ENCODE measurements around the gene SLC44A1. TPM values are rescaled to one million over a fixed set of nuclear protein-coding genes. Genes with fewer than 3 reads are reported as not detected.
A peak's percentile ranks its signal among the peaks of the same experiment; 100 is the strongest.

Gene SLC44A1
- total RNA-seq, 4 donors from 2014 or later = 39.3 to 94.1 (median 58.3) TPM

DNA sequence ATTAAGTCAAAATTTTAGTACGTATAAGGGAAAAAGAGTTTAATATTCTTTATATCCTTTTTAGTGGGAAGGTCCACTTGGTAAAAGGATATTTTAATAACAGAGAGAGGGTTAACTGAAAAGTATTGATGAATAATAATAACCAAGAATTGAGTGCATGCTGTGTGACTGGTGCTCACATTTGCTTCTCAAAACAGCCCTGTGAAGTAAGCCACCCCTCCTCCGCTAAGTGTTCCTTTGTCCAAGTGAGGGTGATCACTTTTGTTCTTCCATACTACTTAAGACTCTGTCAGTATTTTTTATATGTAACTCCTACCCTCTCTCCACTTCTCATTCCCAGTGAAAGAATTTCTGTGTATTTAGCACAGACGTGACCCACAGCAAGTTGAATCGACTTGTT is 51.5 kb downstream of the SLC44A1 start:
- peak overlapping the region in 1 of 4 donors; percentile 6 for H3K27ac ChIP-seq

DNA sequence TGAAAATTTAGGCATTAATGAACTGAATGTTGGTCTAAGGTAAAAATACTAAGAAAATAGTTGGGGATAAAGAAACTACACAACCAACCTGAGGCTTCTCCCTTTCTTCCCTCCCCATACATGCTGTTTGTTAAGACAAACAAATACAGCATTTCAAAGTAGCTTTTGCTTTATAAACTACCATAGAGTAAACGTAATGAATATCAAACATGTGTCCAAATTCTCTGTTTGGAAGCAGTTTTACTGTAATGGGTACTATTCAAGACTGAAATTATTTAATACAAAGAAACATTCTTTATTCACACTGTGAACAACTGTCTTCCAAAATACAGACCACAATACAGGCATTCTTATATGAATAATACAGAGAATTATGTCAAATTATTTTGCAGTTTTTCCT is 52.0 kb downstream of the SLC44A1 start:
- in situ Hi-C loops (cut with MboI; ENCODE audit: low pct_ligation_motif_present in 1 of 4, low pct_unique_long_range_greater_than_20kb in 1 of 4, low sequenced_read_pairs in 3 of 4) = no loop called here
- Histone ChIP-seq H3K27ac (peak overlapping the region in 1 of 4 donors; percentile 6), H3K9me3 (no peaks in the 10 kb centered on the region), H3K4me1 (peaks cover 0 to 31% (median 13%) of the 10 kb centered on the region in 4 donors), H3K4me3 (no peak overlapping the region), H3K36me3 (peaks cover 0 to 15% (median 5%) of the 10 kb centered on the region in 4 donors), H3K27me3 (no peaks in the 10 kb centered on the region)
- TF ChIP-seq POLR2AphosphoS5 (IDR thresholded peaks at IDR 0.05) (no peak), POLR2A (IDR thresholded peaks at IDR 0.05) (no peak), EP300 (IDR thresholded peaks at IDR 0.05; ENCODE audit: low read depth) (no peak)
- TF ChIP-seq, protein P1, sequence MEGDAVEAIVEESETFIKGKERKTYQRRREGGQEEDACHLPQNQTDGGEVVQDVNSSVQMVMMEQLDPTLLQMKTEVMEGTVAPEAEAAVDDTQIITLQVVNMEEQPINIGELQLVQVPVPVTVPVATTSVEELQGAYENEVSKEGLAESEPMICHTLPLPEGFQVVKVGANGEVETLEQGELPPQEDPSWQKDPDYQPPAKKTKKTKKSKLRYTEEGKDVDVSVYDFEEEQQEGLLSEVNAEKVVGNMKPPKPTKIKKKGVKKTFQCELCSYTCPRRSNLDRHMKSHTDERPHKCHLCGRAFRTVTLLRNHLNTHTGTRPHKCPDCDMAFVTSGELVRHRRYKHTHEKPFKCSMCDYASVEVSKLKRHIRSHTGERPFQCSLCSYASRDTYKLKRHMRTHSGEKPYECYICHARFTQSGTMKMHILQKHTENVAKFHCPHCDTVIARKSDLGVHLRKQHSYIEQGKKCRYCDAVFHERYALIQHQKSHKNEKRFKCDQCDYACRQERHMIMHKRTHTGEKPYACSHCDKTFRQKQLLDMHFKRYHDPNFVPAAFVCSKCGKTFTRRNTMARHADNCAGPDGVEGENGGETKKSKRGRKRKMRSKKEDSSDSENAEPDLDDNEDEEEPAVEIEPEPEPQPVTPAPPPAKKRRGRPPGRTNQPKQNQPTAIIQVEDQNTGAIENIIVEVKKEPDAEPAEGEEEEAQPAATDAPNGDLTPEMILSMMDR (IDR thresholded peaks at IDR 0.05) = no peak
- WGBS, 2 donors (ENCODE audit: low coverage in 1 of 2) = 74 to 78% methylated on average over 1 of the region's 1 CpG
- DNase-seq = no peak
- intact Hi-C loops (cut with DNase I; ENCODE audit: low total_unique reads) = no loop called here

More for the DNA sequence above, 51.5 kb downstream of the SLC44A1 start:
- Histone ChIP-seq H3K9me3 (no peaks in the 10 kb centered on the region), H3K27me3 (no peaks in the 10 kb centered on the region), H3K36me3 (peaks cover 0 to 15% (median 5%) of the 10 kb centered on the region in 4 donors), H3K4me3 (no peak overlapping the region), H3K4me1 (peaks cover 0 to 31% (median 14%) of the 10 kb centered on the region in 4 donors)
- intact Hi-C loops (cut with DNase I; ENCODE audit: low total_unique reads) (no loop called here), in situ Hi-C loops (cut with MboI; ENCODE audit: low pct_ligation_motif_present in 1 of 4, low pct_unique_long_range_greater_than_20kb in 1 of 4, low sequenced_read_pairs in 3 of 4) (no loop called here)
- TF ChIP-seq, protein P1 (IDR thresholded peaks at IDR 0.05) = no peak
- no peak for TF ChIP-seq POLR2A (IDR thresholded peaks at IDR 0.05)
- TF ChIP-seq POLR2AphosphoS5 (IDR thresholded peaks at IDR 0.05) = no peak
- no peak for TF ChIP-seq EP300 (IDR thresholded peaks at IDR 0.05; ENCODE audit: low read depth)
- 81 to 87% methylated on average over 4 of the region's 4 CpGs for WGBS, 2 donors (ENCODE audit: low coverage in 1 of 2)
- DNase-seq = no peak

DNA sequence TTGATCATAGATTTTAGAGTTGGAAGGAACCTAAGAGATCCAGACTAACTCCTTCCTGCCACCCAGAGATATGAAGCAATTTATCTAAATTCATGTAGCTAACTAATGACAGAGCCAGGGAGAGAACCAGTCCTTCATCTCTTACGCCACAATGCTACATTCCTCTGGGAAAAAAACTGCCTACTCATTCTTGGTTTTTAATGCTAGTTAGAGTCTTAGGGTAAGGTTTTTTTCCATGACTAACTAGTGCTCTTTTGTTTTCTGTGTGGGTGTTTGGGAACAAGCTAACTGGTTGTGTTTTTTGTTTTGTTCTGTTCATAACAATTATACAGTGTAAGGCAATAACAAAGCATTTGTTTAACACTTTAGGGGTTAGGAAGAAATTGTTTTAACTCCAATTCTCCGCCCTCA is 52.4 kb downstream of the SLC44A1 start:
- TF ChIP-seq, protein P1 (IDR thresholded peaks at IDR 0.05) = no peak
- TF ChIP-seq EP300 (IDR thresholded peaks at IDR 0.05; ENCODE audit: low read depth) (no peak), POLR2AphosphoS5 (IDR thresholded peaks at IDR 0.05) (peak in 1 of 3 donors; percentile 42), POLR2A (IDR thresholded peaks at IDR 0.05) (no peak)
- Histone ChIP-seq H3K27ac (peak overlapping the region in 1 of 4 donors; percentile 47), H3K4me3 (no peak overlapping the region), H3K36me3 (peaks cover 0 to 15% (median 5%) of the 10 kb centered on the region in 4 donors), H3K9me3 (no peaks in the 10 kb centered on the region), H3K27me3 (no peaks in the 10 kb centered on the region), H3K4me1 (peaks cover 0 to 31% (median 10%) of the 10 kb centered on the region in 4 donors)
- DNase-seq = no peak
- intact Hi-C loops (cut with DNase I; ENCODE audit: low total_unique reads) (no loop called here), in situ Hi-C loops (cut with MboI; ENCODE audit: low pct_ligation_motif_present in 1 of 4, low pct_unique_long_range_greater_than_20kb in 1 of 4, low sequenced_read_pairs in 3 of 4) (no loop called here)
- WGBS, 2 donors (ENCODE audit: low coverage in 1 of 2) = 71 to 87% methylated on average over 2 of the region's 2 CpGs

DNA sequence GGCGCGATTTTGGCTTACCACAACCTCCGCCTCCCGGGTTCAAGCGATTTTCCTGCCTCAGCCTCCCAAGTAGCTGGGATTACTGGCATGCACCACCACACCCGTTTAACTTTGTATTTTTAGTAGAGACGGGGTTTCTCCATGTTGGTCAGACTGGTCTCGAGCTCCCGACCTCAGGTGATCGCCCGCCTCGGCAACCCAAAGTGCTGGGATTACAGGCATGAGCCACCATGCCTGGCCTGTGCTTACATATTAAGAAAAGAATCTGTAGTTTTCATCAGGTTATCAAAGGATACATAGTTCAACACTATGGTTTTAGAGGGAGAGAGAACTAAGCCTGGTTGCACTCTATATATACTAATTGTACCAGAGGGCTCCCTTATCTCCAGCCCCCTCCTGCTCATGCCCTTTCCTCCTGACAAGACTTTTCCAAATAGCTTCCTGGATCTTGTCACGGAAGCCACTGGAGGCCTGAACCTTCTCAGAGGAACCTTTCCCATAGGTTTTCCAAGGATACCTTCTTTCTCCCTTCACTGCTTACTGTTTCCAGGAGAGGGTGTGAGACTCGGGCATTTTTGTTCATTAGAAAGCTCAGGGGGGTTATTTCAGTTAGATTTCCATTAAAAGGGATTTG is 53.1 kb downstream of the SLC44A1 start:
- no peaks in the 10 kb centered on the region for H3K27me3 ChIP-seq
- in situ Hi-C loops (cut with MboI; ENCODE audit: low pct_ligation_motif_present in 1 of 4, low pct_unique_long_range_greater_than_20kb in 1 of 4, low sequenced_read_pairs in 3 of 4) (no loop called here), intact Hi-C loops (cut with DNase I; ENCODE audit: low total_unique reads) (no loop called here)
- no peaks in the 10 kb centered on the region for H3K9me3 ChIP-seq
- 89 to 94% methylated on average over 5 to 14 of the region's 14 CpGs for WGBS, 2 donors (ENCODE audit: low coverage in 1 of 2)
- DNase-seq = no peak
- H3K36me3 ChIP-seq = peaks cover 0 to 15% (median 5%) of the 10 kb centered on the region in 4 donors
- no peak overlapping the region for H3K4me3 ChIP-seq
- TF ChIP-seq POLR2AphosphoS5 (IDR thresholded peaks at IDR 0.05) (no peak), EP300 (IDR thresholded peaks at IDR 0.05; ENCODE audit: low read depth) (no peak), POLR2A (IDR thresholded peaks at IDR 0.05) (no peak)
- TF ChIP-seq, protein P1 (IDR thresholded peaks at IDR 0.05) = no peak
- H3K27ac ChIP-seq = peak overlapping the region in 2 of 4 donors; percentile 14 to 47
- H3K4me1 ChIP-seq = peaks cover 0 to 27% (median 4%) of the 10 kb centered on the region in 4 donors
